GF-D8 (cell line): ENCODE results near the gene ABCA6.
"Not testable (repeated sequence)": the region's sequence is repeated elsewhere in the genome, so short reads cannot be mapped to it uniquely, and the experiment has no call there.

Experiments used
- DNase-seq: peaks from one replicate; lab custom pipeline; 2025; lab: John Stamatoyannopoulos, UW

ABCA6 gene

DNA sequence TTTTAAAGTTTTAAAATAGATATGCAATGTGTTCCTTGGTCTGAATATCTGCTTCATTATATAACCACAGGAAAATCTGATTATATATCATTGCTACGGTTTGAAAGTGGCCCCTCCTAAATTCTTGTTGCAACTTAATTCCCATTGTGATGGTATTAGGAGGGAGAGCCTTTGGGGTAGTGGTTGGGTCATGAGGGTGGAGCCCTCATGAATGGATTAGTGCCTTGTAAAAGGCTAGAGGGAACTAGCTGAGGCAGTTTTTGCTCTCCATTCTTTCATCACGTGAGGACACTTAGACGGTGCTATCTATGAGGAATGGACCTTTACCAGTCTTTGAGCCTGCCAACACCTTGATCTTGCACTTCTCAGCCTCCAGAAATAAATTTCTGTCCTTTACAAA is 7.6 kb downstream of the ABCA6 start:
- DNase-seq, result no peak

GRCh38 chr17:69130627-69131296 is 10.9 kb downstream of the ABCA6 start:
- DNase-seq, result no peak

- no peak for DNase-seq
Observed at GRCh38 chr17:69123626-69124025, 18.1 kb downstream of the ABCA6 start.

DNA sequence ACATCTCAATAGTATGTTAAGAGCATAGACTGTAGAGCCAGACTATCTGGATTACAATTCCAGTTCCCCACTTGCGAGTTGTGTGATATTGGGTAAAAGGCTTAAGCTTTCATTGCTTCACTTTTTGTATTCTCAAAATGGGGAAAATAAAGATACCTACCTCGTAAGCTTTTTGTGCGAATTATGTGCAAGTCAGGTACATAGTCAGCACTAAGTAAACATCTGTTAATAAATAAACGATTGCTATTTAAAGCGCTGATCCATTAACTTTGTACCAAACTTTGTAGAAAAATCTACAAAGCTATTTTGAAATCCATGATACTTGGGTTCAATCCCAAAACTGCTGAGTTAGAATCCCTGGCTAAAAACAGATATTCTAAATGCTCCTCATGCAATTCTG is 19.6 kb downstream of the ABCA6 start:
- no peak for DNase-seq

- DNase-seq, result no peak
Observed at GRCh38 chr17:69117855-69118784, 23.6 kb downstream of the ABCA6 start.

DNA sequence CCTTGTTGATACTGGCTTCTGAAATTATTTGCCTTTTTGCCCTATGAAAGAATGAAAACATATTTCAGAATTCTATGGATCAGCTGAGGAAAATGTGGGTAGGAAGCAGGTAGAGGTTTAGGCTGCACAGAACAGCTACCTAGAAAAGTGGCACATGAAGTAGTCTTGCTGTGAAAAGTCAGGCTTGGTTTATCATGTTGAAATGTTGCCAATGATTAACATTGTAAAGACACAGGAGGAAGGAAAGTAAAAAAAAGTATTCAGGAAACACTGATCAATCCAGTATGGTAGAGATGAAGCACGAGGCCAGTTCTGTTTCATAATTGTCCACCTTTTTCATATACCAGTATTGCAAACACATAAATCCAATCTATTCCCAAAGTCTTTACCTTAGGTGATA is 29.9 kb downstream of the ABCA6 start:
- DNase-seq, result no peak

DNA sequence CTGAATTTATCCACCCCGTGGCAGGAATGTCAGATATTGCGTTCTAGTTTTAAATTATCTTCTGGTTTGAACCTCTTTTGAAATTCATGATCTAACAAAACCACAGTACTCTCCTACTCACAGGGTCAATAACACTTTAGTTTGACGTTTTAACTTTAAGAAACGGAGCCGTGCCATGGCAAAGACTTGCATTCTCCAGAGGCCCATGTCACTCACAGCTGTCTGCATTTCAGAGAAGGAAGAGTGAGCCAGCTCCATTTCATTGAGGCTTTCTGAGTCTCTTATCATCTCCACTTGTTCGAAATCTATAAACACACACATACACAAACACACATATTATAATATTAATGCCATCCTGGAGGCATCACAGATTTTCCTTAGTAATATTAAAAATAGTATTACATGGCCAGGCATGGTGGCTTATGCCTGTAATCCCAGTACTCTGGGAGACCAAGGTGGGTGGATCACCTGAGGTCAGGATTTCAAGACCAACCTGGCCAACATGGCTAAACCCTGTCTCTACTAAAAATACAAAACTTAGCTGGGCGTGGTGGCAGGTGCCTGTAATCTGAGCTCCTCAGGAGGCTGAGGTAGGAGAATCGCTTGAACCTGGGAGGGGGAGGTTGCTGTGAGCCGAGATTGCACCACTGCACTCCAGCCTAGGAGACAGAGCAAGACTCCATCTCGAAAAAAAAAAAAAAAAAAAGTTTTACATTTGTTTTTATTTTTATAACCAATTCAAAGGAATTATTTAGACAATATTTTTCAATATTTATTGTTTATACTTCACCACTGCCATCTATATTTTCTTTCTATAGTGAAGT is 35.6 kb downstream of the ABCA6 start:
- no peak for DNase-seq

GRCh38 chr17:69103557-69104233 is 38.0 kb downstream of the ABCA6 start:
- DNase-seq, result no peak

- no peak for DNase-seq
Observed at GRCh38 chr17:69098625-69099024, 43.1 kb downstream of the ABCA6 start.

DNA sequence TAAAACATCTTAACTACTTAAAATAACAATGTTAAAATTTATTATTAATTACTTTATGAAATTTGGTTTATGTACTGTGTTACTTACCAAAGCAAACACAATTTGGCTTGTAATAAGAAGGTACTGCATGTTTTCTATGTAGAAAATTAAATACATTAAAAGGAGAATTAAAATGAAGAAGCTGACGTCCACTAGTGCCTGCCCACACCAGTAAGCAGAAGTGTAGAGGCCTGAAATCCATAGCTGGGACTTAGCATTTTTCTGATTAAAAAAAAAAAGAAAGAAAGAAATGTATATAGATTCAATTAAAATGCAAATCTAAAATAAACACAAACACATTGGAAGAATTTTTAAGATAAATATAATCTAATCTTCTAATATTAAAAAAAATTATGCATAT is 45.2 kb downstream of the ABCA6 start:
- no peak for DNase-seq

DNA sequence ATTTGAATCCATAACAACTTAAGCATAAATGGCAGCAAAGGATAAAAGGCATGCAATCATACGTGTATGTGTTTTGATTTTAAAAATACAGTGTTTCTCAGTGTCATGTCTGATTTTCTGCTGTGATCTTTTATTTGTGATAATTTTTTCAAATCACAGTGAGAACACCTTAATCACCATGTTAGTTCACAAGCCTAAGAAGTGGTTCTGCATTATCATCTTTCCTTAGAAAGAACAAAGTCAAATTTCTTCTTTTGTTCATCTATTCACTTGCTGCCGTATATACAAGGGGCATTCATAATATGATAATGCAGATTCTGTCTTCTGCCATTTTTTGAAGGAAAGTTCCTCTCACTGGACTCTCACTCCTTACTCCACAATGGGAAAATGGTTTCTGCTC is 47.7 kb downstream of the ABCA6 start:
- no peak for DNase-seq

DNA sequence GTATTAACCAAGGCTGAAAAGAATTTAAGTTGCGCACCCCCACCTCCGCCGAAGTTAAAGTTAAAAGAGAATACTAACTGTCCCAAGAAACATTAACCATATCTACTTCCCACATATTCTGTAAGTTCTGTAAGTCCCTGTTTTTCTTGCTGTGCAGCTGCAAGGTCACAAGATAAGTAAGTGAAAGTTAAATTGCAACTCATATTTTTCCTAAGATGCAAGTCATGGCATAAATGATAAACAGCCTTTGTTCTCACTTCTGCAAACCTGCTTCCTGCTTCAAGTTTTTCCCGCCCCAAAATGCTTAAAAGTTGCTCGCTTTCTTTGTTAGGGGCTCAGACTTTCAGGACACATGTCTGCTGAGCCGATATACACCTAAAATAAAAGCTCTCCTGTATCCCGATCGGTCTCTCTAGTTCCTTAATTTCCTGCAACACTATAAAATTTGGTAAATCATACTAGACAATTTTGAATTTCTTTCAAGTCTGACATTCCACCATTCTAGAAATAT is 48.4 kb downstream of the ABCA6 start:
- no peak for DNase-seq

GRCh38 chr17:69090365-69090764 is 51.3 kb downstream of the ABCA6 start:
- DNase-seq, result no peak

GRCh38 chr17:69088643-69089200 is 53.0 kb downstream of the ABCA6 start:
- DNase-seq, result no peak

DNA sequence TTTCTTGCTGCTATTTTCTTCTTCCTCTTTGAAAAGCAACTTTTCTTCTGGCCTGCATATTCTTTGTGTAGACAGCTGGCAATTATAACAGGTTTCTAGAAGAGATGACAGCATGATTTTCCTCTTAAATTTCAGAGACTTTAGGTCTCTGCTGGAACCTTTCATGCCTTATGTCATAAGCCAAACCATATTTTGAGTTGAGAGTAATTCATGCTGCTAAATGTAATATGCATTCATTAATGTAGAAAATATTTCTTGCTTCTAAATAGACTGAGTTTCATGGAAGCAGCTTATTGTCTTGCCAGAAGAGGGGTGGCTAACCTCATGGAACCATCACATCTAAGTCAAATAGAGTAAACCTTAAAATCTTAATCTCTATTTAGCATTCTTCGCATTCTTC is 55.1 kb downstream of the ABCA6 start:
- no peak for DNase-seq

DNA sequence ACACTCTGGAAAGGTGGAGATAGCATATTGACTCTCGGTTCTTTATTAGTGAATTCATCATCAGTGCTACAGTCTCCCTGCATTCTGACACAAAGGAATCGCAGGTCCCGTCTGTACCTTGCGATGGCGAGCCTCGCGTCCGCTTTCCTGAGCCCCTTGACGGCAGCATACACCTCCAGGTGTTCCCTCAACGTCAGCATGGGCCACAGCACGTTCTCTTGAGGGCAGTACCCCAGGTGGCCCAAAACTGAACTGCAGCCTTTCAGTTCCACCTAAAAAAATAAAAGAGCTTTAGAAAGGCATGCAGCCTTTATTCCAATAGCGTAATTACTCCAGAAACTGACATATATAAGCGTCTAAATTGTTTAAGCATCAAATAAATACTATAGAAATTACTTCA is 56.8 kb downstream of the ABCA6 start:
- DNase-seq, result no peak

GRCh38 chr17:69082696-69083095 is 59.0 kb downstream of the ABCA6 start:
- no peak for DNase-seq

DNA sequence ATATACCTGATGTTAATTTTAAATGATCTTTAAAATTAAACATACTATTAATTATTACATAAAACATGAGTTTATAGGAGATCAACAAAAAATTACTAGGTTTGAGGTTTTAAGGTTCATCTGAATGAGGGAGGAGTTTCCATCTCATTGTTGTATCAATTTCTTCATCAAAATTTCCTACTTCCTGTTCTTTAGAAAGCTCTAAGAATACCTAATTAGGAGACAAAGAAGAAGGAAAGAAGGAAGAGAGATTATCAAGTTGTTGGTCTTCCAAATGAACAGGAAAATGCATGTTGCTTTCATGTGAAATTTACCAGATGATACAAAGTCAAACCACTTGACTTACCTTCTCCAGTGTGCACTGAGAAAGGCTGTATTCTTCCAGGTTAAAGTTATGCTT is 62.8 kb downstream of the ABCA6 start:
- DNase-seq, result no peak

- DNase-seq, result no peak
Observed at GRCh38 chr17:69075823-69076222, 65.9 kb downstream of the ABCA6 start.

DNA sequence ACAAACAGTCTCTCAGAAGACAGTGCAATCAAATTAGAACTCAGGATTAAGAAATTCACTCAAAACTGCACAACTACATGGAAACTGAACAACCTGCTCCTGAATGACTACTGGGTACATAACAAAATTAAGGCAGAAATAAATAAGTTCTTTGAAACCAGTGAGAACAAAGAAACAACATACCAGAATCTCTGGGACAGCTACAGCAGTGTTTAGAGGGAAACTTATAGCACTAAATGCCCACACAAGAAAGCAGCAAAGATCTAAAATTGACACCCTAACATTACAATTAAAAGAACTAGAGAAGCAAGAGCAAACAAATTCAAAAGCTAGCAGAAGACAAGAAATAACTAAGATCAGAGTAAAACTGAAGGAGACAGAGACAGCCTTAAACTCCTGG is 68.3 kb downstream of the ABCA6 start:
- not testable (repeated sequence) for DNase-seq

DNA sequence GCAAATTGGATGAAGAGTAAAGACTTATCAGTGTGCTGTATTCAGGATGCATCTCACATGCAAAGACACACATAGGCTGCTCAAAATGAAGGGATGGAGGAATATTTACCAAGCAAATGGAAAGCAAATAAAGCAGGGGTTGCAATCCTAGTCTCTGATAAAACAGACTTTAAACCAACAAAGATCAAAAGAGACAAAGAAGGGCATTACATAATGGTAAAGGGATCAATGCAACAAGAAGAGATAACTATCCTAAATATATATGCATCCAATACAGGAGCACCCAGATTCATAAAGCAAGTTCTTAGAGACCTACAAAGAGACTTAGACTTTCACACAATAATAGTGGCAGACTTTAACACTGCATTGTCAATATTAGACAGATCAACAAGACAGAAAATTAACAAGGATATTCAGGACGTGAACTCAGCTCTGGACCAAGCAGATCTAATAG is 68.9 kb downstream of the ABCA6 start:
- not testable (repeated sequence) for DNase-seq
